Neural cell (in vitro differentiated cells): Measurements from ENCODE around the gene ANKRD6. TPM values are rescaled to one million over a fixed set of nuclear protein-coding genes. Genes with fewer than 3 reads are reported as not detected.

Experiments
- H2AFZ ChIP-seq: fragments of 200-600, 300-800 bp; sonication (generic), shearing (Covaris generic); 2 replicates; pipeline ENCODE4 v1.6.0; 2014; ENCODE audit warnings: low read depth, mild to moderate bottlenecking, antibody characterized with exemption, low read length, moderate library complexity
- H3F3A ChIP-seq: fragments of 200-600 bp; shearing (Covaris generic); 2 replicates; pipeline ENCODE4 v1.6.1; 2016; ENCODE audit warnings: mild to moderate bottlenecking, moderate library complexity, mixed read lengths, antibody characterized with exemption, low read length; ENCODE audit not compliant: insufficient read depth, poor library complexity, severe bottlenecking
- H3K27ac ChIP-seq: fragments of 200-600, 300-800 bp; sonication (generic), shearing (Covaris generic); 2 replicates; pipeline ENCODE4 v1.5.1; 2014; ENCODE audit warnings: mild to moderate bottlenecking, low read length, moderate library complexity
- H3K27me3 ChIP-seq: fragments of 300-800, 200-600 bp; sonication (generic), shearing (Covaris generic); 2 replicates; pipeline ENCODE4 v1.6.0; 2014; ENCODE audit warnings: mild to moderate bottlenecking, low read depth, low read length, moderate library complexity; ENCODE audit not compliant: insufficient read depth
- H3K36me3 ChIP-seq: fragments of 300-800, 200-600 bp; sonication (generic), shearing (Covaris generic); 2 replicates; pipeline ENCODE4 v1.5.1; 2014; ENCODE audit warnings: mild to moderate bottlenecking, antibody characterized with exemption, low read length, moderate library complexity; ENCODE audit not compliant: insufficient read depth
- H3K4me2 ChIP-seq: fragments of 300-800, 200-600 bp; sonication (generic), shearing (Covaris generic); 2 replicates; pipeline ENCODE4 v1.6.0; 2014; ENCODE audit warnings: mild to moderate bottlenecking, low read length
- H3K4me3 ChIP-seq: fragments of 300-800, 200-600 bp; sonication (generic), shearing (Covaris generic); 2 replicates; pipeline ENCODE4 v1.5.1; 2014; ENCODE audit warnings: mild to moderate bottlenecking, low read length, moderate library complexity
- H3K79me2 ChIP-seq: fragments of 200-600 bp; shearing (Covaris generic); replicated peaks from 2 replicates; pipeline ENCODE4 v1.6.0; 2014; ENCODE audit warnings: mild to moderate bottlenecking, low read length, moderate library complexity; ENCODE audit not compliant: insufficient read depth
- H3K9ac ChIP-seq: fragments of 300-800, 200-600 bp; sonication (generic), shearing (Covaris generic); 2 replicates; pipeline ENCODE4 v1.6.1; 2016; ENCODE audit warnings: mild to moderate bottlenecking, low read length, mixed read lengths
- H3K9me2 ChIP-seq: fragments of 200-600 bp; shearing (Covaris generic); 2 replicates; pipeline ENCODE4 v1.6.1; 2016; ENCODE audit warnings: mild to moderate bottlenecking, low read length, mixed read lengths; ENCODE audit not compliant: insufficient read depth
- H3K9me3 ChIP-seq: fragments of 200-600, 300-800 bp; sonication (generic), shearing (Covaris generic); 2 replicates; pipeline ENCODE4 v1.6.1; 2016; ENCODE audit warnings: mild to moderate bottlenecking, mixed run types, low read length, moderate library complexity, mixed read lengths
- H4K20me1 ChIP-seq: fragments of 200-600 bp; shearing (Covaris generic); 2 replicates; pipeline ENCODE4 v1.6.1; 2016; ENCODE audit warnings: mild to moderate bottlenecking, mixed run types; ENCODE audit not compliant: insufficient read depth
- CTCF ChIP-seq: fragments of 450-650 bp; IDR thresholded peaks from 2 replicates; pipeline ENCODE4 v1.5.1; 2014; ENCODE audit warnings: antibody characterized with exemption, mild to moderate bottlenecking, moderate library complexity; ENCODE audit not compliant: poor library complexity, severe bottlenecking
- EP300 ChIP-seq: fragments of 450-650 bp; conservative IDR thresholded peaks from 2 replicates; pipeline ENCODE4 v1.6.1; 2014; ENCODE audit warnings: antibody characterized with exemption, mild to moderate bottlenecking, moderate library complexity; ENCODE audit not compliant: poor library complexity, severe bottlenecking
- EZH2 ChIP-seq: fragments of 200-600, 300-800 bp; shearing (Covaris generic), sonication (generic); IDR thresholded peaks from 2 replicates; pipeline ENCODE4 v1.6.1; 2014; ENCODE audit warnings: antibody characterized with exemption, low read length, borderline replicate concordance, mild to moderate bottlenecking; ENCODE audit not compliant: insufficient read depth, poor library complexity, severe bottlenecking
- MXI1 ChIP-seq: fragments of 450-650 bp; conservative IDR thresholded peaks from 2 replicates; pipeline ENCODE4 v1.6.1; 2014; ENCODE audit warnings: antibody characterized with exemption, mild to moderate bottlenecking; ENCODE audit not compliant: poor library complexity, severe bottlenecking
- POLR2AphosphoS5 ChIP-seq: IDR thresholded peaks from 2 replicates; pipeline ENCODE4 v1.6.1; 2012
- RAD21 ChIP-seq: fragments of 450-650 bp; conservative IDR thresholded peaks from 2 replicates; pipeline ENCODE4 v1.6.1; 2014; ENCODE audit warnings: antibody characterized with exemption, mild to moderate bottlenecking, moderate library complexity
- REST ChIP-seq: IDR thresholded peaks from 2 replicates; pipeline ENCODE4 v1.6.1; 2012; ENCODE audit warnings: borderline replicate concordance
- SMC3 ChIP-seq: fragments of 450-650 bp; conservative IDR thresholded peaks from 2 replicates; pipeline ENCODE4 v1.6.1; 2014; ENCODE audit warnings: antibody characterized with exemption, mild to moderate bottlenecking, moderate library complexity; ENCODE audit not compliant: poor library complexity
- TAF1 ChIP-seq: IDR thresholded peaks from 2 replicates; pipeline ENCODE4 v1.6.1; 2012; ENCODE audit warnings: low read depth
- polyA plus RNA-seq: library from polyadenylated mRNA; depleted of rRNA; stranded (reverse); fragments of >200 nt; gene quantifications from 2 replicates; pipeline ENCODE4 v1.2.3, GENCODE V29; 2014

The ANKRD6 gene
- polyA plus RNA-seq, 1 donor from 2014 or later, result 43.5 TPM

GRCh38 chr6:89564752-89565427 lies 131.9 kb downstream of the ANKRD6 start:
- Histone ChIP-seq H2AFZ (no peak overlapping the region), H3K4me3 (peak overlapping the region; percentile 56)

GRCh38 chr6:89566008-89566800 lies 133.3 kb downstream of the ANKRD6 start:
- peak overlapping the region; percentile 88 for H3K27ac ChIP-seq
- H3K4me2 ChIP-seq, result peak overlapping the region; percentile 57
- no peaks in the 10 kb centered on the region for H4K20me1 ChIP-seq
- no peaks in the 10 kb centered on the region for H3K9me3 ChIP-seq
- H3K27me3 ChIP-seq, result no peaks in the 10 kb centered on the region
- peak overlapping the region; percentile 50 for H3K4me3 ChIP-seq
- peak overlapping the region; percentile 61 for H3K9ac ChIP-seq
- no peak for TF ChIP-seq EP300
- TF ChIP-seq POLR2AphosphoS5, result no peak
- no peak for TF ChIP-seq TAF1
- no peak for TF ChIP-seq EZH2
- TF ChIP-seq SMC3, result no peak
- no peak for TF ChIP-seq CTCF
- TF ChIP-seq RAD21, result no peak
- TF ChIP-seq MXI1, result no peak
- TF ChIP-seq REST, result no peak
- H2AFZ ChIP-seq, result peak overlapping the region; percentile 7
- no peaks in the 10 kb centered on the region for H3K36me3 ChIP-seq
- H3K79me2 ChIP-seq, result peaks cover 5% of the 10 kb centered on the region
- peaks cover 4% of the 10 kb centered on the region for H3F3A ChIP-seq
- no peaks in the 10 kb centered on the region for H3K9me2 ChIP-seq

More at GRCh38 chr6:89564752-89565427, 131.9 kb downstream of the ANKRD6 start:
- H3F3A ChIP-seq, result peaks cover 4% of the 10 kb centered on the region
- no peak overlapping the region for H3K9ac ChIP-seq
- no peaks in the 10 kb centered on the region for H3K9me3 ChIP-seq
- H4K20me1 ChIP-seq, result no peaks in the 10 kb centered on the region
- H3K27ac ChIP-seq, result peak overlapping the region; percentile 7
- H3K4me2 ChIP-seq, result no peak overlapping the region
- TF ChIP-seq EP300 (no peak), RAD21 (no peak), TAF1 (no peak)
- peaks cover 5% of the 10 kb centered on the region for H3K79me2 ChIP-seq
- no peaks in the 10 kb centered on the region for H3K36me3 ChIP-seq
- no peaks in the 10 kb centered on the region for H3K9me2 ChIP-seq
- no peaks in the 10 kb centered on the region for H3K27me3 ChIP-seq
